Measurements from ENCODE around the gene CCDC17. TPM values are rescaled to one million over a fixed set of nuclear protein-coding genes. Genes with fewer than 3 reads are reported as not detected.

Gene CCDC17
- total RNA-seq, 1 experiment from 2014 or later = 1.9 TPM

GRCh38 chr1:45630429-45630828 lies 6.6 kb upstream of the CCDC17 start:
- no peaks in the 10 kb centered on the region for H3K9me3 ChIP-seq (ENCODE audit: control insufficient read depth, low read depth, low read length)
- no peak overlapping the region for H2BK15ac ChIP-seq (ENCODE audit: low read depth, low read length)
- no peak overlapping the region for H3K27ac ChIP-seq (ENCODE audit: insufficient read length, low read depth, low read length)
- no peaks in the 10 kb centered on the region for H3K79me2 ChIP-seq (ENCODE audit: insufficient read depth, low read length)
- no peak overlapping the region for H3K18ac ChIP-seq (ENCODE audit: insufficient read length, low read depth, low read length)
- TF ChIP-seq CTCF (conservative IDR thresholded peaks at IDR 0.05) = no peak
- WGBS (ENCODE audit: extremely low coverage, insufficient read length, low lambda C conversion rate) = no CpG with 5 or more reads among the region's 1 CpG
- no peak overlapping the region for H2AK5ac ChIP-seq (ENCODE audit: insufficient read length, low read length)
- H2BK12ac ChIP-seq (ENCODE audit: insufficient read length, low read depth, low read length) = no peak overlapping the region
- no peak overlapping the region for H2BK5ac ChIP-seq (ENCODE audit: insufficient read length, low read length)
- no peak overlapping the region for H3K23ac ChIP-seq (ENCODE audit: insufficient read length, low read depth, low read length)
- Mint-ChIP-seq H3K36me3 (ENCODE audit: insufficient read depth in 1 of 3, low read depth in 3 of 3) (peaks cover 39 to 82% (median 75%) of the 10 kb centered on the region in 3 experiments; a peak in 6 of 7 replicates), H3K27me3 (ENCODE audit: low read depth) (no peaks in the 10 kb centered on the region), H3K9me3 (no peaks in the 10 kb centered on the region), H3K27ac (peak overlapping the region in 1 of 3 experiments; percentile 32; a peak in 1 of 7 replicates), H3K4me1 (no peaks in the 10 kb centered on the region), H3K4me3 (no peak overlapping the region)
- no peak overlapping the region for H3K56ac ChIP-seq (ENCODE audit: insufficient read length, low read depth, low read length)
- H3K4ac ChIP-seq (ENCODE audit: low read depth, low read length) = no peak overlapping the region
- no peak overlapping the region for H4K91ac ChIP-seq (ENCODE audit: insufficient read length, low read depth, low read length)
- no peak overlapping the region for H3K9ac ChIP-seq (ENCODE audit: extremely low read depth, insufficient read length, low read length)
- no peaks in the 10 kb centered on the region for H3K4me1 ChIP-seq (ENCODE audit: insufficient read depth, low read length)
- no peak overlapping the region for H3K4me2 ChIP-seq (ENCODE audit: insufficient read depth, insufficient read length, low read length)
- H3K27me3 ChIP-seq (ENCODE audit: insufficient read depth, low read length) = no peaks in the 10 kb centered on the region
- no peak overlapping the region for H3K14ac ChIP-seq (ENCODE audit: insufficient read depth, low read length)
- H4K5ac ChIP-seq (ENCODE audit: insufficient read length, low read depth, low read length) = no peak overlapping the region
- no peaks in the 10 kb centered on the region for H4K20me1 ChIP-seq (ENCODE audit: control insufficient read depth, insufficient read depth, insufficient read length)
- no peaks in the 10 kb centered on the region for H3K79me1 ChIP-seq (ENCODE audit: insufficient read depth, low read depth, low read length, poor library complexity, severe bottlenecking)
- H3K23me2 ChIP-seq (ENCODE audit: insufficient read length, low read depth, low read length, poor library complexity, severe bottlenecking) = no peaks in the 10 kb centered on the region
- H2BK20ac ChIP-seq (ENCODE audit: low read depth, low read length, poor library complexity, severe bottlenecking) = no peak overlapping the region
- no peak for DNase-seq
- no peak overlapping the region for H2BK120ac ChIP-seq (ENCODE audit: low read depth, low read length, poor library complexity, severe bottlenecking)
- H2AFZ ChIP-seq (ENCODE audit: low read length) = no peak overlapping the region
- H3T11ph ChIP-seq (ENCODE audit: low read length) = no peak overlapping the region
- no peak overlapping the region for H4K8ac ChIP-seq (replicated peaks; ENCODE audit: insufficient read length, low read depth, low read length)

Data from H9 (cell line).